ENCODE results near the gene ADGB. TPM values are rescaled to one million over a fixed set of nuclear protein-coding genes. Genes with fewer than 3 reads are reported as not detected.

The ADGB gene
- total RNA-seq, 4 donors from 2014 or later = 0.19 TPM; not detected in 3

DNA sequence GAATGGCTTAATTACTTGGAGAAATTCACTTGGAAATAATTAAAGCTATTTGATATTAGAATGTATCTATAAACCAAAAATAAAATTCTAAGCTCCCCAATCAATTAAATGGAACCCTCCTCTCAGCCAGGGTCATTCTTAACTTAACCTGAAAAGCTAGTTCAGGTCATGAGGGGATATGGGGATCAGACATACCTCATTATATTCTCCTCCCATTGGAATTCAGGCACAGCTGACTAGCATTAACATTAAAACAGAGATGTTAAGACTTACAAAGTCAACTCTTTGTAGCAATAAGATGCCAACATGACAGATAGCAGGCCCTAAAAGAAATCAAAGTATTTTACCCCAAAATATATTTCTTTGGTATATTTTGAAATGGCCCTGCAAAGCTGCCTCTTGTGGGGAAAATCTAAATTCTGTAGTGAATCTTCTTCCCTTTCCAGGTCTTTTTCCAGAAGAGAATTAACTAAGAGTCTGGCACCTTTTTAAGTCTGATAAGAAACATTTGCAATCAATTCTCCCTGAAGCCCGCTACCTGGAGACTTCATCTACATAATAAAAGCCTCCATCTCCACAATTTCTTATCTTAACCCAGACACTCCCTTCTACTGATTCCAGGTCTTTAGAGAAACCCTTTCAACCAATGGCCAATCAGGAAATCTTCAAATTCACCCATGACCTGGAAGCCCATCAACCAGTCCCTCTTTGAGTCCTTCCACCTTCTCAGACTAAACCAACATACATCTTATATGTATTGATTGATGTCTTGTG is 231.2 kb downstream of the ADGB start:
- Histone ChIP-seq H3K27ac (no peak overlapping the region), H3K4me1 (no peaks in the 10 kb centered on the region), H3K27me3 (no peaks in the 10 kb centered on the region), H3K9me3 (no peaks in the 10 kb centered on the region), H3K36me3 (no peaks in the 10 kb centered on the region), H3K4me3 (no peak overlapping the region)
- 88% methylated on average over 1 of the region's 1 CpG for WGBS, 2 donors
- intact Hi-C loops (cut with DNase I) = no loop called here
- DNase-seq = no peak
- no peak for TF ChIP-seq POLR2A (IDR thresholded peaks at IDR 0.05)
- TF ChIP-seq, protein P1, sequence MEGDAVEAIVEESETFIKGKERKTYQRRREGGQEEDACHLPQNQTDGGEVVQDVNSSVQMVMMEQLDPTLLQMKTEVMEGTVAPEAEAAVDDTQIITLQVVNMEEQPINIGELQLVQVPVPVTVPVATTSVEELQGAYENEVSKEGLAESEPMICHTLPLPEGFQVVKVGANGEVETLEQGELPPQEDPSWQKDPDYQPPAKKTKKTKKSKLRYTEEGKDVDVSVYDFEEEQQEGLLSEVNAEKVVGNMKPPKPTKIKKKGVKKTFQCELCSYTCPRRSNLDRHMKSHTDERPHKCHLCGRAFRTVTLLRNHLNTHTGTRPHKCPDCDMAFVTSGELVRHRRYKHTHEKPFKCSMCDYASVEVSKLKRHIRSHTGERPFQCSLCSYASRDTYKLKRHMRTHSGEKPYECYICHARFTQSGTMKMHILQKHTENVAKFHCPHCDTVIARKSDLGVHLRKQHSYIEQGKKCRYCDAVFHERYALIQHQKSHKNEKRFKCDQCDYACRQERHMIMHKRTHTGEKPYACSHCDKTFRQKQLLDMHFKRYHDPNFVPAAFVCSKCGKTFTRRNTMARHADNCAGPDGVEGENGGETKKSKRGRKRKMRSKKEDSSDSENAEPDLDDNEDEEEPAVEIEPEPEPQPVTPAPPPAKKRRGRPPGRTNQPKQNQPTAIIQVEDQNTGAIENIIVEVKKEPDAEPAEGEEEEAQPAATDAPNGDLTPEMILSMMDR (IDR thresholded peaks at IDR 0.05) = no peak

DNA sequence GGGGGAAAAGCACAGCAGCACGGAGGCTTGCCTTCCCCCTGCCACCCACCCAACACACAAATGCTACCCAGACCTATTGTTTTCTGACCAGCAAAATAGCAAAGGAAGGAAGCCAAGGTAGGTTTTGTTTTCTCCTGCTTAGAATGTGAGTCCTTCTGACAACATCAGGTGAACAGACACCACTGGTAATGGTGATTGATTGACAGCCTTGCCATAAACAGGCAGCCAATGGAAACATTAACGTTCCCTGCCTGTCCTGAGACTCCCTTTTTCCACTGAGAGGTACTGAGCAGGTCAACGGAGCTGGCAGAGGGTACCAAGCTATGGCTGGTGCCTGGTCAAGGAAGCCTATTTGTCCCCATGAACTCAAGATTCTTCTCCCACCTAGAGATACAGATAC is 234.4 kb downstream of the ADGB start:
- Histone ChIP-seq H3K4me1 (no peaks in the 10 kb centered on the region), H3K4me3 (no peak overlapping the region), H3K36me3 (no peaks in the 10 kb centered on the region), H3K9me3 (no peaks in the 10 kb centered on the region), H3K27me3 (no peaks in the 10 kb centered on the region), H3K27ac (no peak overlapping the region)
- WGBS, 2 donors = 47 to 62% methylated on average over 2 to 3 of the region's 3 CpGs
- TF ChIP-seq, protein P1 (IDR thresholded peaks at IDR 0.05) = no peak
- no peak for TF ChIP-seq POLR2A (IDR thresholded peaks at IDR 0.05)
- intact Hi-C loops (cut with DNase I) = no loop called here
- no peak for DNase-seq

DNA sequence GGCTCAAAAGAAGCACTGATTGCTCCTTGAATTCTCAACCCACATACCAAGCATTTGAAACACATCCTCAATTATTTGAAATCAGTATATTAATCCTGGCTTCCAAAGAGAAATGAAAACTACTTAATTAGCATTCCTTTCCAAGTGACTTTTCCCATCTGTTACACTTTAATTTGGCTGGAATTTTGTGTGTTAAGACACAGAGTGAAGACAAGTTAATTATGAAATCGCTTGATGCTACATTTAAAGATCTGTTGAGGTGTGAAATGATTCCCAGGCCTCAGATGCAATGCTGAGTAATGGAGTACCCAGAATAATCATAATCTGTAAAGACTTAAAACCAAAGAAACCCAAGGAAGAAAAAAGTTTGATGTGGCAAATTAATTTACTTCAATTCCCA is 241.4 kb downstream of the ADGB start:
- Histone ChIP-seq H3K4me1 (no peaks in the 10 kb centered on the region), H3K36me3 (no peaks in the 10 kb centered on the region), H3K9me3 (no peaks in the 10 kb centered on the region), H3K4me3 (no peak overlapping the region), H3K27me3 (no peaks in the 10 kb centered on the region), H3K27ac (no peak overlapping the region)
- TF ChIP-seq POLR2A (IDR thresholded peaks at IDR 0.05) = no peak
- TF ChIP-seq, protein P1 (IDR thresholded peaks at IDR 0.05) = no peak
- 74 to 85% methylated on average over 1 of the region's 1 CpG for WGBS, 2 donors
- intact Hi-C loops (cut with DNase I) = no loop called here
- DNase-seq = no peak

DNA sequence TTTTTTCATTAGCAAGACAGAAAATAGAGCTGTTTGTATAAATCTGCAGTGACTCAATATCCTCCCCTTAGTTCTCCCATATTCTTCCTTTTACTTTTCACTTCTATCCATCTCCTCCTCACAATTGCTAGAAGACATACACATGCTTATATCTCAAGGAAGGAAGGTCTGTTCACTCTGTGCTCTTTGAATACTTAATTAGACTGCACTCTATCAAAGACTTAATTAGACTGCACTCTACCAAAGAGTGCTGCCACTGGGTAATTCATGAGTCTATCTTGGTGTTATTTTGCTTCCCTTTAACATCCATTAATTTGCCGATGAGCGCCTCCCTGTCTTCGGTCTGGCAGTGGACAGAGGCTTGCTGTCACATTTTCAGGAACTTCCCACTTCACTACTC is 241.9 kb downstream of the ADGB start:
- Histone ChIP-seq H3K27me3 (no peaks in the 10 kb centered on the region), H3K4me3 (no peak overlapping the region), H3K9me3 (no peaks in the 10 kb centered on the region), H3K4me1 (no peaks in the 10 kb centered on the region), H3K36me3 (no peaks in the 10 kb centered on the region), H3K27ac (no peak overlapping the region)
- intact Hi-C loops (cut with DNase I) = no loop called here
- TF ChIP-seq POLR2A (IDR thresholded peaks at IDR 0.05) = no peak
- TF ChIP-seq, protein P1 (IDR thresholded peaks at IDR 0.05) = no peak
- no peak for DNase-seq
- 84 to 93% methylated on average over 3 of the region's 3 CpGs for WGBS, 2 donors

- TF ChIP-seq, protein P1 (IDR thresholded peaks at IDR 0.05) = no peak
- TF ChIP-seq POLR2A (IDR thresholded peaks at IDR 0.05) = no peak
Observed at GRCh38 chr6:146847426-146847825, 248.7 kb downstream of the ADGB start.

More at GRCh38 chr6:146847426-146847825, 248.7 kb downstream of the ADGB start:
- Histone ChIP-seq H3K27me3 (no peaks in the 10 kb centered on the region), H3K9me3 (no peaks in the 10 kb centered on the region), H3K36me3 (no peaks in the 10 kb centered on the region), H3K4me1 (no peaks in the 10 kb centered on the region), H3K27ac (no peak overlapping the region), H3K4me3 (no peak overlapping the region)
- no peak for DNase-seq
- 21 to 32% methylated on average over 1 of the region's 1 CpG for WGBS, 2 donors
- intact Hi-C loops (cut with DNase I) = no loop called here

Data from esophagus squamous epithelium (tissue), 5 donors.